GM23338 (cell line): ENCODE results near the gene CTAGE9. TPM values are rescaled to one million over a fixed set of nuclear protein-coding genes. Genes with fewer than 3 reads are reported as not detected.

Experiments used
- ATAC-seq: fragments of 200-7000 bp; cut with Tn5 transposase; 3 replicates; pipeline ENCODE4 v1.9.1; 2020
- DNase-seq: peaks from one replicate; pipeline ENCODE4 v3.0.0-alpha.2; 2015; ENCODE audit warnings: low spot score
- H2AFZ ChIP-seq: fragments of 200-600 bp; sonication (generic); 2 replicates; pipeline ENCODE4 v1.8.0; 2016; ENCODE audit warnings: antibody characterized with exemption, mild to moderate bottlenecking, moderate library complexity
- H3F3A ChIP-seq: fragments of 200-600 bp; sonication (generic); replicated peaks from 2 replicates; pipeline ENCODE4 v1.8.0; 2017; ENCODE audit warnings: antibody characterized with exemption, mixed run types, low read depth
- H3K27ac ChIP-seq: fragments of 200-600 bp; sonication (generic); 2 replicates; pipeline ENCODE4 v1.6.1; 2016; ENCODE audit warnings: low read depth
- H3K27me3 ChIP-seq: fragments of 200-600 bp; sonication (generic); 2 replicates; pipeline ENCODE4 v1.8.0; 2016; ENCODE audit warnings: mild to moderate bottlenecking, mixed run types, moderate library complexity; ENCODE audit not compliant: insufficient read depth
- H3K36me3 ChIP-seq: fragments of 200-600 bp; sonication (generic); 2 replicates; pipeline ENCODE4 v1.8.0; 2016; ENCODE audit warnings: mild to moderate bottlenecking; ENCODE audit not compliant: insufficient read depth
- H3K4me1 ChIP-seq: fragments of 200-600 bp; sonication (generic); 2 replicates; pipeline ENCODE4 v1.8.0; 2016; ENCODE audit warnings: mild to moderate bottlenecking, moderate library complexity; ENCODE audit not compliant: insufficient read depth
- H3K4me2 ChIP-seq: fragments of 200-600 bp; sonication (generic); 2 replicates; pipeline ENCODE4 v1.7.1; 2017; ENCODE audit warnings: mixed run types
- H3K4me3 ChIP-seq: fragments of 200-600 bp; sonication (generic); 2 replicates; pipeline ENCODE4 v1.6.1; 2016; ENCODE audit warnings: mixed run types
- H3K79me2 ChIP-seq: fragments of 200-600 bp; sonication (generic); replicated peaks from 2 replicates; pipeline ENCODE4 v1.8.0; 2017; ENCODE audit warnings: mild to moderate bottlenecking; ENCODE audit not compliant: insufficient read depth
- H3K9me2 ChIP-seq: fragments of 200-600 bp; sonication (generic); 2 replicates; pipeline ENCODE4 v1.8.0; 2017; ENCODE audit not compliant: insufficient read depth
- H4K20me1 ChIP-seq: fragments of 200-600 bp; sonication (generic); replicated peaks from 2 replicates; pipeline ENCODE4 v1.8.0; 2017; ENCODE audit warnings: mild to moderate bottlenecking; ENCODE audit not compliant: insufficient read depth
- H3K27ac Mint-ChIP-seq: 2 replicates; pipeline ENCODE4 v1.8.0; 2020; ENCODE audit warnings: inconsistent platforms, mild to moderate bottlenecking, moderate library complexity, mixed read lengths
- H3K27me3 Mint-ChIP-seq: 3 replicates; pipeline ENCODE4 v1.8.0; 2022; ENCODE audit warnings: low read depth, mild to moderate bottlenecking, moderate library complexity, mixed read lengths, inconsistent platforms; ENCODE audit not compliant: insufficient read depth, poor library complexity
- H3K36me3 Mint-ChIP-seq: 3 replicates; pipeline ENCODE4 v1.8.0; 2021; ENCODE audit warnings: low read depth, mild to moderate bottlenecking, inconsistent platforms, moderate library complexity, mixed read lengths
- H3K4me1 Mint-ChIP-seq: 3 replicates; pipeline ENCODE4 v1.8.0; 2020; ENCODE audit warnings: mild to moderate bottlenecking, inconsistent platforms, mixed read lengths
- H3K4me3 Mint-ChIP-seq: 3 replicates; pipeline ENCODE4 v1.8.0; 2021; ENCODE audit warnings: moderate library complexity, mild to moderate bottlenecking, inconsistent platforms, mixed read lengths
- H3K9me3 Mint-ChIP-seq: 3 replicates; pipeline ENCODE4 v1.8.0; 2020; ENCODE audit warnings: moderate library complexity, mild to moderate bottlenecking, inconsistent platforms, mixed read lengths
- EZH2phosphoT487 ChIP-seq: fragments of 200-600 bp; sonication (generic); IDR thresholded peaks from one replicate; pipeline ENCODE4 v1.8.1; 2018; ENCODE audit warnings: antibody characterized with exemption; ENCODE audit not compliant: unreplicated experiment
- STAT1 ChIP-seq: IDR thresholded peaks from one replicate; pipeline ENCODE4 v1.6.1; 2016; ENCODE audit warnings: antibody characterized with exemption; ENCODE audit not compliant: unreplicated experiment
- ZNF331 ChIP-seq: fragments of 250-450 bp; sonication (Bioruptor Pico); IDR thresholded peaks from 2 replicates; pipeline ENCODE4 v1.5.0; 2020; ENCODE audit warnings: low read depth, mild to moderate bottlenecking, moderate library complexity
- polyA plus RNA-seq: library from polyadenylated mRNA; unstranded; fragments of >200 nt; fragmentation: Nextera tagmentation; extraction: Ambion mirVana; gene quantifications from 2 replicates; pipeline ENCODE4 v1.2.1, GENCODE V29; 2016
- total RNA-seq: library from RNA; depleted of rRNA; stranded (reverse); fragments of >200 nt; shearing (Covaris generic); gene quantifications from 2 replicates; pipeline ENCODE4 v1.2.3, GENCODE V29; 2014
- TF ChIP-seq, protein P1 (sequence below): fragments of 250-450 bp; sonication (Bioruptor Pico); IDR thresholded peaks from 2 replicates; pipeline ENCODE4 v1.5.0; 2020; ENCODE audit warnings: mild to moderate bottlenecking, moderate library complexity
- TF ChIP-seq, protein P2 (sequence below): IDR thresholded peaks from one replicate; pipeline ENCODE4 v1.6.1; 2018; ENCODE audit warnings: antibody characterized with exemption; ENCODE audit not compliant: unreplicated experiment

CTAGE9 gene
- total and polyA plus RNA-seq, 2 experiments from 2014 or later = 0.10 to 0.13 TPM

DNA sequence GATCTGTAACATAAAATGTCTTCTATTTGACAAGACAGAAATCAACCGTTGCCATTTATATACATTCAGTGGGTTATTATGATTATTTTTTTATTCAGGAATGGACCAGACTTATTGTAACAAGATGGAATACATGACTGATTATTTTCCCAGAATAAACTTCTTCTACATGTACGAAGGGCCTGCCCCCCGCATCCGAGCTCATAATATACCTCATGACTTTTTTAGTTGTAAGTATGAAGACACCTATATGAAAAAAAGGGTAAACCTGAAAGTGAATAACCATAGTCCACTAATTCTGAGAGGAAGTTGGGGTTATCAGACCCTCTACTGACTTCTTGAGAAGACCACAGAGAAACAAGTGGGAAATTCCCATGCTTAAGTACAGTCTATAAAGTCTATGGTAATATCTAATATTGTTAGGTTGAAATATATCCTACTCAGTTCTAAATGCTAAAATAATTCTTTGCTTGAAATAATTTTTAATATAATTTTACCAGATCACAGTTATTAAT, 25.5 kb downstream of the CTAGE9 start (continued):
- TF ChIP-seq, protein P1, sequence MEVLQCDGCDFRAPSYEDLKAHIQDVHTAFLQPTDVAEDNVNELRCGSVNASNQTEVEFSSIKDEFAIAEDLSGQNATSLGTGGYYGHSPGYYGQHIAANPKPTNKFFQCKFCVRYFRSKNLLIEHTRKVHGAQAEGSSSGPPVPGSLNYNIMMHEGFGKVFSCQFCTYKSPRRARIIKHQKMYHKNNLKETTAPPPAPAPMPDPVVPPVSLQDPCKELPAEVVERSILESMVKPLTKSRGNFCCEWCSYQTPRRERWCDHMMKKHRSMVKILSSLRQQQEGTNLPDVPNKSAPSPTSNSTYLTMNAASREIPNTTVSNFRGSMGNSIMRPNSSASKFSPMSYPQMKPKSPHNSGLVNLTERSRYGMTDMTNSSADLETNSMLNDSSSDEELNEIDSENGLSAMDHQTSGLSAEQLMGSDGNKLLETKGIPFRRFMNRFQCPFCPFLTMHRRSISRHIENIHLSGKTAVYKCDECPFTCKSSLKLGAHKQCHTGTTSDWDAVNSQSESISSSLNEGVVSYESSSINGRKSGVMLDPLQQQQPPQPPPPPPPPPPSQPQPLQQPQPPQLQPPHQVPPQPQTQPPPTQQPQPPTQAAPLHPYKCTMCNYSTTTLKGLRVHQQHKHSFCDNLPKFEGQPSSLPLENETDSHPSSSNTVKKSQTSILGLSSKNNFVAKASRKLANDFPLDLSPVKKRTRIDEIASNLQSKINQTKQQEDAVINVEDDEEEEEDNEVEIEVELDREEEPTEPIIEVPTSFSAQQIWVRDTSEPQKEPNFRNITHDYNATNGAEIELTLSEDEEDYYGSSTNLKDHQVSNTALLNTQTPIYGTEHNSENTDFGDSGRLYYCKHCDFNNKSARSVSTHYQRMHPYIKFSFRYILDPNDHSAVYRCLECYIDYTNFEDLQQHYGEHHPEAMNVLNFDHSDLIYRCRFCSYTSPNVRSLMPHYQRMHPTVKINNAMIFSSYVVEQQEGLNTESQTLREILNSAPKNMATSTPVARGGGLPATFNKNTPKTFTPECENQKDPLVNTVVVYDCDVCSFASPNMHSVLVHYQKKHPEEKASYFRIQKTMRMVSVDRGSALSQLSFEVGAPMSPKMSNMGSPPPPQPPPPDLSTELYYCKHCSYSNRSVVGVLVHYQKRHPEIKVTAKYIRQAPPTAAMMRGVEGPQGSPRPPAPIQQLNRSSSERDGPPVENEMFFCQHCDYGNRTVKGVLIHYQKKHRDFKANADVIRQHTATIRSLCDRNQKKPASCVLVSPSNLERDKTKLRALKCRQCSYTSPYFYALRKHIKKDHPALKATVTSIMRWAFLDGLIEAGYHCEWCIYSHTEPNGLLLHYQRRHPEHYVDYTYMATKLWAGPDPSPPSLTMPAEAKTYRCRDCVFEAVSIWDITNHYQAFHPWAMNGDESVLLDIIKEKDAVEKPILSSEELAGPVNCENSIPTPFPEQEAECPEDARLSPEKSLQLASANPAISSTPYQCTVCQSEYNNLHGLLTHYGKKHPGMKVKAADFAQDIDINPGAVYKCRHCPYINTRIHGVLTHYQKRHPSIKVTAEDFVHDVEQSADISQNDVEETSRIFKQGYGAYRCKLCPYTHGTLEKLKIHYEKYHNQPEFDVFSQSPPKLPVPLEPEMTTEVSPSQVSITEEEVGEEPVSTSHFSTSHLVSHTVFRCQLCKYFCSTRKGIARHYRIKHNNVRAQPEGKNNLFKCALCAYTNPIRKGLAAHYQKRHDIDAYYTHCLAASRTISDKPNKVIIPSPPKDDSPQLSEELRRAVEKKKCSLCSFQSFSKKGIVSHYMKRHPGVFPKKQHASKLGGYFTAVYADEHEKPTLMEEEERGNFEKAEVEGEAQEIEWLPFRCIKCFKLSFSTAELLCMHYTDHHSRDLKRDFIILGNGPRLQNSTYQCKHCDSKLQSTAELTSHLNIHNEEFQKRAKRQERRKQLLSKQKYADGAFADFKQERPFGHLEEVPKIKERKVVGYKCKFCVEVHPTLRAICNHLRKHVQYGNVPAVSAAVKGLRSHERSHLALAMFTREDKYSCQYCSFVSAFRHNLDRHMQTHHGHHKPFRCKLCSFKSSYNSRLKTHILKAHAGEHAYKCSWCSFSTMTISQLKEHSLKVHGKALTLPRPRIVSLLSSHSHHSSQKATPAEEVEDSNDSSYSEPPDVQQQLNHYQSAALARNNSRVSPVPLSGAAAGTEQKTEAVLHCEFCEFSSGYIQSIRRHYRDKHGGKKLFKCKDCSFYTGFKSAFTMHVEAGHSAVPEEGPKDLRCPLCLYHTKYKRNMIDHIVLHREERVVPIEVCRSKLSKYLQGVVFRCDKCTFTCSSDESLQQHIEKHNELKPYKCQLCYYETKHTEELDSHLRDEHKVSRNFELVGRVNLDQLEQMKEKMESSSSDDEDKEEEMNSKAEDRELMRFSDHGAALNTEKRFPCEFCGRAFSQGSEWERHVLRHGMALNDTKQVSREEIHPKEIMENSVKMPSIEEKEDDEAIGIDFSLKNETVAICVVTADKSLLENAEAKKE = no peak
- TF ChIP-seq STAT1 = no peak
- TF ChIP-seq ZNF331 (CRISPR knock-in tag) = no peak
- TF ChIP-seq, protein P2, sequence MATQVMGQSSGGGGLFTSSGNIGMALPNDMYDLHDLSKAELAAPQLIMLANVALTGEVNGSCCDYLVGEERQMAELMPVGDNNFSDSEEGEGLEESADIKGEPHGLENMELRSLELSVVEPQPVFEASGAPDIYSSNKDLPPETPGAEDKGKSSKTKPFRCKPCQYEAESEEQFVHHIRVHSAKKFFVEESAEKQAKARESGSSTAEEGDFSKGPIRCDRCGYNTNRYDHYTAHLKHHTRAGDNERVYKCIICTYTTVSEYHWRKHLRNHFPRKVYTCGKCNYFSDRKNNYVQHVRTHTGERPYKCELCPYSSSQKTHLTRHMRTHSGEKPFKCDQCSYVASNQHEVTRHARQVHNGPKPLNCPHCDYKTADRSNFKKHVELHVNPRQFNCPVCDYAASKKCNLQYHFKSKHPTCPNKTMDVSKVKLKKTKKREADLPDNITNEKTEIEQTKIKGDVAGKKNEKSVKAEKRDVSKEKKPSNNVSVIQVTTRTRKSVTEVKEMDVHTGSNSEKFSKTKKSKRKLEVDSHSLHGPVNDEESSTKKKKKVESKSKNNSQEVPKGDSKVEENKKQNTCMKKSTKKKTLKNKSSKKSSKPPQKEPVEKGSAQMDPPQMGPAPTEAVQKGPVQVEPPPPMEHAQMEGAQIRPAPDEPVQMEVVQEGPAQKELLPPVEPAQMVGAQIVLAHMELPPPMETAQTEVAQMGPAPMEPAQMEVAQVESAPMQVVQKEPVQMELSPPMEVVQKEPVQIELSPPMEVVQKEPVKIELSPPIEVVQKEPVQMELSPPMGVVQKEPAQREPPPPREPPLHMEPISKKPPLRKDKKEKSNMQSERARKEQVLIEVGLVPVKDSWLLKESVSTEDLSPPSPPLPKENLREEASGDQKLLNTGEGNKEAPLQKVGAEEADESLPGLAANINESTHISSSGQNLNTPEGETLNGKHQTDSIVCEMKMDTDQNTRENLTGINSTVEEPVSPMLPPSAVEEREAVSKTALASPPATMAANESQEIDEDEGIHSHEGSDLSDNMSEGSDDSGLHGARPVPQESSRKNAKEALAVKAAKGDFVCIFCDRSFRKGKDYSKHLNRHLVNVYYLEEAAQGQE = no peak

DNA sequence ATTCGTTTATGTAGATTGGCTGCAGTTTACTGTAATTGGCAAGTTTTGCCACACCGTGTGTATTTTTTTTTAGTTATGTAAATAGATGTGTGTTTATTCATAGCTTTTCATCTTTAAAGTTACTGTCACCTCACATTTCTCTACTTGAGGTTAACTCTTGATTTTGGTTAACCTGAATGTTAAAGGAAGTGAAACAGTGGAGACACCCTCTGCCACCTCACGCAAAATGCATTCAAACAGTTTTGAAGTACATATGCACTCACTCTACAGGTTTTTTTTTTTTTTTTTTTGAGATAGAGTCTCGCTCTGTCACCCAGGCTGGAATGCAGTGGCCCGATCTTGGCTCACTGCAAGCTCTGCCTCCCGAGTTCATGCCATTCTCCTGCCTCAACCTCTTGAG, 27.3 kb downstream of the CTAGE9 start:
- Mint-ChIP-seq H3K4me3 (no peak overlapping the region), H3K27me3 (peaks cover 3% of the 10 kb centered on the region), H3K36me3 (no peaks in the 10 kb centered on the region), H3K9me3 (no peaks in the 10 kb centered on the region; the same call in 2 of the 3 replicates), H3K4me1 (peaks cover 23% of the 10 kb centered on the region), H3K27ac (no peak overlapping the region)
- H3K36me3 ChIP-seq = no peaks in the 10 kb centered on the region
- H3K4me1 ChIP-seq = peaks cover 8% of the 10 kb centered on the region
- H3K4me2 ChIP-seq = no peak overlapping the region
- no peaks in the 10 kb centered on the region for H3F3A ChIP-seq
- H3K4me3 ChIP-seq = no peak overlapping the region
- TF ChIP-seq EZH2phosphoT487 = no peak
- no peaks in the 10 kb centered on the region for H3K79me2 ChIP-seq
- H3K27me3 ChIP-seq = no peaks in the 10 kb centered on the region
- DNase-seq (no peak), ATAC-seq (no peak)
- no peaks in the 10 kb centered on the region for H4K20me1 ChIP-seq
- no peak overlapping the region for H3K27ac ChIP-seq
- H3K9me2 ChIP-seq = no peaks in the 10 kb centered on the region; the same call in 1 of the 2 replicates
- no peak overlapping the region; the same call in 1 of the 2 replicates for H2AFZ ChIP-seq
